HG03378 (cell line): ENCODE measurements around the gene PHF12.
"Not testable (repeated sequence)": the region's sequence is repeated elsewhere in the genome, so short reads cannot be mapped to it uniquely, and the experiment has no call there.

Experiments
- ATAC-seq: cut with Tn5 transposase; IDR thresholded peaks from one replicate; pipeline ENCODE4 v1.9.1; 2021; ENCODE audit warnings: mild to moderate bottlenecking, moderate library complexity; ENCODE audit not compliant: unreplicated experiment

PHF12 gene

DNA sequence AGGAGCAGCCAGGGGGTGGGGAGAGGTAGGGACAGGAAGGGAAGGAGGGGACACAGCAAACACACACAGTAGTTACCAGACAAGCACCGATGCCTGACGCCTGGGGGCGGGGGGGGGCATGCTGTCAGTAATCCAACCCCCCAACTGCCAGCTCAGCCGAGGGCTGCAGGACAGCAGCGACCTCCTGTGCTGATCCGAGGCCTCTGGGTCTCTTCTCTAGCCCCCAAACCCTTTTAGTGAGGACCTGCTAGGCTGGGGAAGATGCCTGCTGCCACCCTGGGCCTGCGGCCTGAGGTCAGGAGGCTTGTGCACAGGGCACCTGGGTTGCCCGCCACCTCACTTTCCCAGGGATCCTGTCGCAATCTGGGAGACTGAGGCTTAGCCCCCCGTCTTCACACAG, 65.4 kb downstream of the PHF12 start:
- ATAC-seq, result no peak

DNA sequence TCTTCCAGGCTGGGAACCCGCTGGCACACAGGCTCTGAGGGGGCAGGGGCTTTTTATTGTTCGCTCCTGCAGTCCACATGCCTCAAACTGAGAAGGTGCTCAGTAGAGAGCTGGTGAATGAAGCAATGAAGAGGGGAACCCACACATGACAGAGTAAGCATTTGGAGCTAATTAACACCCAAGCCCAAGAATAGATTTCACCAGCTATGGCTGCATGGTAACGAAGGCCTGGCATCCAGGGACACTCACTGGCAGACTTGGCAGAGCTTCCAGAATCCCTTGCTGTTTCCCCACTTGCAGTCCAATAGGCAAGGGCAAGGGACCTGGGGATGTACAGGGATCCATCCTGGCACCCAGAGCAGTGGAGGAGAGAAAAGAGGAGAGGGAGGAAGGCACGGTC, 66.0 kb downstream of the PHF12 start:
- ATAC-seq, result no peak

DNA sequence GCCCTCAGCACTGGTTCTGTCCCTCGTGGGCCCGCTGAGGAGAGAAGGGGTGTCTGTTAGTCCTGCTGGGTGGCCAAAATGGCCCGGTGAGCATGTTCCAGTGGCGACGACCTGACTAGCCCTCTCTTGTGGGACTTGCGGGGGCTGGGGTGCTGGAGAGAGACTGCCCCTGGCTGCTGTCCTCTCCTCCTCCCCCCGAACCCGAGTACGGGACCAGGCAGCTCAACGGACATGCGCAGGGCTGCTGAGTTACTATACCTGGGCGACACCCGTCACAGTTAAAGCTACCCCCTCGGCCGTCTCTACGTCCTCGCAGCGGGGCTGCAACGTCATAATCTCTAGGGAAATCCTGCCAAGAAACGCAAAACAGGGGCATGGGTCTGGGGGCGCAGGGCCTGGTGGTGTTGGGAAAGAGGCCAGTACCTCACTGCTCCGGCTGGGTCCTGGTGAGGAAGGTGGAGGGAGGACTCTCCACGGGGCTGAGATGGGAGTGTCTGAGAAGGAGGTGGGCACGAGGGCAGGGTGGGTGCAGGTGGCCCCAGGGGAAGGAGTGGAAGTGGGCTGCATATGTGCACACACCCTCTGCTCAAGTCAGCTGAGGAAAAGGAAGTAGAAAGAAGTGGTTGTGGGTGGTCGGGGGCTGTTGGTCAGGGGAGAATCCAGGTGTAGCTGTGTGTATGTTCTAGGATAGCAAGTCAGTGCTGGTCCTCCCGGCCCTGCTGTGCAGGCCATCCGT, 67.2 kb downstream of the PHF12 start:
- no peak for ATAC-seq

DNA sequence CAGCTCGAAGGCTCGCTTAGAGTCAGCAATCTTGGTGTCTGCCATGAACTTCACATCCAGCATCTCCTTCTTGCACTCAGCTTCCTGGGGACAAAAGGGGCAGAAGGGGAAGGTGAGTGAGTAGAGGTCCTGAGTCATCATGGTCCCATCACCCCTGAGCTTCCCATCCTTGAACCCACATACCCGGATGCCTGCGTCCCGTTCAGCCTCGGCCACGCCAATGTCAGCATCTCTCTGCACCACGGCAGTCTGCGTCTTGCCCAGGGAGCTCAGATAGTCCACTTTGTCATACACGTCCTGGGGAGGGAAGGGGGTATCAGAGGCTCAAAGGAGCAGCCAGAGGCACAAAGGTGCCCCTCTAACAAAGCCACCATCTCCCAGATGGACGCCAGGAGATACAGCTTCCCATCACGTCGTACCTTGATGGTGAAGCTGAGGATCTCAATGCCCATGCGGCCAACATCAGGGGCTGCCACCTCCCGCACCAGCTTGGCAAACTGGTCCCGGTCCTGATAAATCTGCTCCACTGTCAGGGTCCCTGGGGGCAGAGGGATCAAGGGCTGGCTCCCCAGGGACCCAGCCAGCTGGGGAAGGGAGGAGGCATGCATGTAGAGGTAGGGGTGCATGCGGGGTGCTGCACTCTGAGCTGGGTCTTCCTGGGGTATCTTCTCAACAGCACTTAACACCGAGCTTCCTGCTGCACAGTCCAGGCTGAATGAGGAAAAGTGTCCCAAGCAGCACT, 69.0 kb downstream of the PHF12 start:
- no peak for ATAC-seq

DNA sequence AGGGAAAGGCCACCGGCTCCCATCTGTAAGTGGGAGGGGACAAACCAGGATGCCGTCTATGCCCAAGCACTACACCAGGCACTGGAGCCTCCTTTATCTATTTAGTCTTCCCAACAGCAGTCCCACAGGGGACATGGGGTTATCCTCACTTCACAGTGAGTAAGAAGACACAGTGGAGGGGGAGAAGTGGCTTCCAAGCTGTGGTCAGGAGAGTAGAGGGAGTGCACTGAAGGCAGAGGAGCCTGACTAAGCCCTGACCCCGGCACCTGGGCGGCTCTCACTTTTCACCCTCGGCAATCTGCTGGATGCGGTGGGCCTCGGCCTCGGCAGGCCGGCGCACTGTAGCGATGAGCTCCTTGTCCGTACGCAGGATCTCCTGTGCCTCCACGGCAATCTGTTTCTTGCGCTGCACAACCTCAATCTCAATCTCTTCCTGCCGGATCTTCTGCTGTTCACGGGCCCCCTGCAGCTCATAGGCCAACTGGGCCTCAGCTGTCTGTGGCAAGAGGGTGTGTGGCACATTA, 69.7 kb downstream of the PHF12 start:
- no peak for ATAC-seq

DNA sequence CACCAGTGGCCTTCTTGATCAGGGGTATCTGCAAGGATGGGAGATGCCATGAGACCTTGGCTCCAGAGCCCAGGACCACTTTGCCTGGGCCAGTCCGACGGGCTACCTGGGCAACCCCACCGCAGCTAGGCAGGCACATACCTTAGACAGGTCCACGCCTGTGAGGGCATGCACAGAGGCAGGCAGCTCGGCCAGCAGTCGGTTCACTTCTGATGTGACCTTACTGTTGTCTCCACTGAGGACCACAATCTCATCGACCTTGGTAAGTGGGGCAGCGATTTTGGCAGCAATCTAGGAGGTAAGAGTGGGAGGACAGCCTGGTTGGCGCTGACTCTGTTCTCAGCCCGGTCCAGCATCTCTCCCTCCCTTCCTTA, 70.8 kb downstream of the PHF12 start:
- no peak for ATAC-seq

DNA sequence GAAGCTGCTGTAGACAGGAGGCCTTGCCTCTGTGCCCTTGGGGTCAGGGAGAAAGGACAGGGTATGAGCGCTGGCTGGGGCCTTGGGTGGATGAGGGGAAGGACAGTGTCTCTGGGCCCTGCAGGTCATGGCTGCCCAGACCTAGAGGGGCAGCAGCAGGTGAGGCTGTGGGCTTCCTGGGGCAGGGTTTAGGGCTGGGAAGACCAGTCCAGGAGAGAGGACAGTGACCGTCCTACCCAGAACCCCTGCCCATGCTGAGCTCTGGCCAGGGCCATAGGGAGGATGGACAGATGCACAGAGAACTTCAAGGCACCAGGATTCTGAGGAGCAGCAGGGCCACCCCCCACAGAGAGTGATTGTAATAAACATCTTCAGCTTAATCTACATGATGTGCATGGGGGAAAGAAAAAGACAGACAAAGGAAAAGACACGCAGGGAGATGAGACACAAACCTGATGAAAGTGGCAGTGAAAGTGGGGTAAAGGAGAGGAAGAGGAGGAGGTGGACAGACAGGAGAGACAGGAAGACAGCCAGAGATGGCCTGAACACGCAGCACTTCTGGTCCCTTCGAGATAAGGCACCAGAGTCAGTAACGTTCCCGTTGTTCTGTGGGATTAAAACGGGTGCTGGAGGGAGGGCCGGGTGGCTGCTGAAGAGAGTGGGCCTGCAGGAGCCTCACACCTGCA, 71.3 kb downstream of the PHF12 start:
- ATAC-seq, result no peak

DNA sequence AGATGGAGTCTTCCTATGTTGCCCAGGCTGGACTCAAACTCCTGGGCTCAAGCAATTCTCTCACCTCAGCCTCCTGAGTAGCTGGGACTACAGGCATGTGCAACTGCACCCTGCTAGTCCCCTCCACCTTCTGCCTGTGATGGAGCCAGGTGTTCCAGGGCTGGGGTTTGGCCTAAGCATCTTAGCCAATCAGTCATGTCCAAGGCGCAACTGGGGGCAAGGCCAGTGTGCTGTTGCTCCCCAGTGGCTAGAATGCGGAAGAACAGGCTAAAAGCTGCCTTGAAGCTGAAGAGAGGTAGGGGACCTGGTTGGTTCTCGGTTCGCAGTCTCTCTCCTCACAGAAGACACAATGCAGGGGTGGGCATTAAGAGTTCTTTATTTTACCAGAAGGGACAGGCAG, 72.3 kb downstream of the PHF12 start:
- ATAC-seq, result no peak

DNA sequence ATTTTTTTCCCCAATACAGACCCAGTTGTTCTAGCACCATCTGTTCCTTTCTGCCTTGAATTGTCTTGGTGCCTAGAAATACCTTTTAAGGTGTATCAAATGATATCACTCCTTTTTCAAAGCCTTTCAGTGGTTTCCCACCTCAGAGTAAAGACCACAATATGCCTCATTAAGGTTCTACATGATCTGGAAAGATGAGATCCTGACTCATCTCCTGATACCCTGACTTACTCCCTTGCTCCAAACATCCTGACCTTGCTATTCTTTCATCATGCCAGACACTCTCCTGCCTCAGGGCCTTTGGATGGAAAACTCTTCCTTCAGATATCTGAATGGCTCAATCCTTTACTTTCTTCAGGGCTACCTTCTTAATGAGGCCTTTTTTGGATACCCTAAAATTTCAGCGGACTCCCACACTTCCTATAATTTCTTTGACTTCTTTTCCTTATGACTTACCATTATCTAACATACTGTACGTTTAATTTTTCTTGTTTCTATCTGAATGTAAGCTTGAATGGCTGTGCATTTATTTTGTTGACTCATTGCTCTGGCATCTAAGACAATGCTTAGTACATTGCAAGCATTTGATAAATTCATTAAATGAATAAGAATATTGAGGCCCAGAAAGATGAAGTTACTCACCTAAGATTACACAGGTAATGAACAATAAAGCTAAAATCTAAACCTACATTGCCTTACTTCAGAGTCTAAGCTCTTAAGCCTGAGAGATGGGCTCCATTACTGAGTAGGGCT, 73.0 kb downstream of the PHF12 start:
- ATAC-seq, result no peak

DNA sequence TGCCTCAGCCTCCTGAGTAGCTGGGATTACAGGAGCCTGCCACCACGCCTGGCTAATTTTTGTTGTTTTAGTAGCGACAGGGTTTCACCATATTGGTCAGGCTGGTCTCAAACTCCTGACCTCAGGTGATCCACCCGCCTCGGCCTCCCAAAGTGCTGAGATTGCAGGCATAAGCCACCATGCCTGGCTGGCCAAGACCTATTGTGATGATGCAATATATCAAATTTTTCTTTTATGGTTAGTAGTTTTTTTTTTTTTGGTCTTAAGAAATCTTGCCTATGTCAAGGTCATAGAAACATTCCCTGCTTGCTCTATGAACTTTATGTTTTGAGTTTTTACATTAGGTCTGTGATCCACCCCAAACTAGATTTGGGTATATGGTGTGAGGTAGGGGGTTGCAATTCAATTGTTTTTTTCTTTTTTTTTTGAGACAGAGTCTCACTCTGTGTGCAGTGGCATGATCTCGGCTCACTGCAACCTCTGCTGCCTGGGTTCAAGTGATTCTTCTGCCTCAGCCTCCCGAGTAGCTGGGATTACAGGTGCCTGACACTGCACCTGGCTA, 74.1 kb downstream of the PHF12 start:
- not testable (repeated sequence) for ATAC-seq

DNA sequence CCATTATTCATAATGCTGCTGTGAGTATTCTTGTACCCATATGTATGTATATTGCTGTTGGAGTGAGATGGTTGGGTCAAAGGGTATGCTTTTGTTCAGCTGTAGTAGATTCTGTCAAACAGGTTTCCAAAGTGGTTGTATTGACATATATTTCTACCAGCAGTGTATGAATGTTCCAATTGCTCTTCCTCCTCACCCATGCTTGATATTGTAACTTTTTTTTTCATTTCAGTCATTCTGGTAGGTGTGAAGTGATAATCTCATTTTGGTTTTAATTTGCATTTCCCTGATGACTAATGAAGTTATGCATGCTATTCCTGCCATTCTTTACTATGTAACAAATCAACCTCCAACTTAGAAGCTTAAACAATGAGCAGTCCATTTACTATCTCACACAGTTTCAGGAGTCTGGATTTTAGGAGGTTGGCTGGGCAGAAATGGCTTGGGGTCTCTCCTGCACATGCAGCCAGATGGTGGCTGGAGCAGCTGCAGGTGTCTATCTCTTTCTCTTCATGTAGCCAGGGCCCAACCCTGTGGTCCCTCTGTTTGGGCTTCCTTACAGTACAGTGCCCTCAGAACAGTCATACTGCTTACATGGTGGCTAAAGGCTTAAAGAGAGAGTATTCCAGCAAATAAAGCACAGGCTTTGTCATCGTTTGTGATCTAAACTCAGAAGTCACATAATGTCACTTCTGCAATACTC, 75.3 kb downstream of the PHF12 start:
- ATAC-seq, result no peak

DNA sequence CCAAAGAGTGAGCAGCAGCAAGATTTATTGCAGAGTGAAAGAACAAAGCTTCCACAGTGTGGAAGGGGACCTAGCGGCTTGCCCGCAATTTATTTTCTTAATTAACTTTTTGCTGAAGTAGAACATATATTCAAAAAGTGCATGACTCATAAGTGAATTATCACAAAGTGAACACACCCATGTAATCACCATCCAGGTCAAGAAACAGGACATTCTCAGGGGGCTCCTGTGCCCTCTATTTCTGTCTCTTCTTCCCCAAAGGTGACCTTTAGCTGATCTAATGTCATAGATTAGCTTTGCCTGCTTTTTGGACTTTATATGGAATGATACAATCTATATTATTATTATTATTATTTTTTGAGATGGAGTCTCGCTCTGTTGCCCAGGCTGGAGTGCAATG, 76.6 kb downstream of the PHF12 start:
- ATAC-seq, result no peak

DNA sequence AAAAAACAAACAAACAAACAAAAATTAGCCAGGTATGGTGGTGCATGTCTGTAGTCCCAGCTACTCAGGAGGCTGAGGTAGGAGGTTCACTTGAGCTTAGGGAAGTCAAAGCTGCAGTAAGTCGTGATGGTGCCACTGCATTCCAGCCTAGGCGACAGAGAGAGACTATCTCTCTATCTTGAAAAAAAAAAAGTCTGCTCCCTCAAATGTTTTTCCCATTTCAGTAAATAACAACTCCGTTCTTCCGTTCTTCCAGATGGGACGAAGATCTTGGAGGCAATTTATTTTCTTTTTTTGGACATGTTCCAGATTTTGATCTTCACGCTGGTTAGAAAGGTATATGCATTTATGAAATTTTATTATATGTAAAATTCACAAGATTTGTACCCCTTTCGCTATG, 77.5 kb downstream of the PHF12 start:
- no peak for ATAC-seq

DNA sequence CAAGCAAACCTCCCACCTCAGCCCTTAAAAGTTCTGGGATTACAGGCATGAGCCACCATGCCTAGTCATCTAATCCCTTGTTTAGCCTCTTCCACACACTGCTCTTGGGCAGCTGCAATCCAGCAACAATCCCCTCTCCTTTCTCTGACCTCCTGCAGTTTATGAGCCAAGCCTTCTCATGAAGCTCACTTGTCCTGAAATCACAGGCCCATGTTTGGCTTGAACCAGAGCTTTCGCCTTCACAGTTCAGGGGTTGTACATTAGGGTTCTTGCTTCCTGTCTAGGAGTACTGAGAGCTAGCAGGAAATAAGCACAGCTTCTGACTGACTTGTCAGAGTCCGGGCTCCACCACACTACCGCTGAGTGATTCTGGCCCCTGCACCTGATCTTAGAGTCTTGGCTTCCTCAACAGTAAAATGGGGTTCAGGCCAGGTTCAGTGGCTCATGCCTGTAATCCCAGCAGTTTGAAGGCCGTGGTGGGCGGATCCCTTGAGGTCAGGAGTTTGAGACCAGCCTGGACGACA, 80.2 kb downstream of the PHF12 start:
- ATAC-seq, result peak; percentile 84

DNA sequence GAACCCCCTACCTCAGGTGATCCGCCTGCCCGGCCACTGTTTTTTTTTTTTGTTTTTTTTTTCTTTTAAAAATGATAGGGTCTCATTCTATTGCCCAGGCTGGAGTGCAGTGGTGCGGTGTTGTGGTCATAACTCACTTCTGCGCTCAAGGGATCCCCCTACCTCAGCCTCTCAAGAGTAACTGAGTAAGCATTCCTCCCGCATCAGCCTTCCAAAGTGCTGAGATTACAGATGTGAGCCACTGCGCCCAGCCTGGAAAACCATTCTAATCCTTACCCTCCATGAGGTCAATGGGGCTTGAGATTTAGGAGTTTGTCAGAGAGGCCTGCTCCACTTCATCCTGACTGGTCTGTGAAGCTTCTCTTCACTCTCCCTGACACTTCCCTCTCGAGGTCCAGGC, 84.0 kb downstream of the PHF12 start:
- ATAC-seq, result no peak

DNA sequence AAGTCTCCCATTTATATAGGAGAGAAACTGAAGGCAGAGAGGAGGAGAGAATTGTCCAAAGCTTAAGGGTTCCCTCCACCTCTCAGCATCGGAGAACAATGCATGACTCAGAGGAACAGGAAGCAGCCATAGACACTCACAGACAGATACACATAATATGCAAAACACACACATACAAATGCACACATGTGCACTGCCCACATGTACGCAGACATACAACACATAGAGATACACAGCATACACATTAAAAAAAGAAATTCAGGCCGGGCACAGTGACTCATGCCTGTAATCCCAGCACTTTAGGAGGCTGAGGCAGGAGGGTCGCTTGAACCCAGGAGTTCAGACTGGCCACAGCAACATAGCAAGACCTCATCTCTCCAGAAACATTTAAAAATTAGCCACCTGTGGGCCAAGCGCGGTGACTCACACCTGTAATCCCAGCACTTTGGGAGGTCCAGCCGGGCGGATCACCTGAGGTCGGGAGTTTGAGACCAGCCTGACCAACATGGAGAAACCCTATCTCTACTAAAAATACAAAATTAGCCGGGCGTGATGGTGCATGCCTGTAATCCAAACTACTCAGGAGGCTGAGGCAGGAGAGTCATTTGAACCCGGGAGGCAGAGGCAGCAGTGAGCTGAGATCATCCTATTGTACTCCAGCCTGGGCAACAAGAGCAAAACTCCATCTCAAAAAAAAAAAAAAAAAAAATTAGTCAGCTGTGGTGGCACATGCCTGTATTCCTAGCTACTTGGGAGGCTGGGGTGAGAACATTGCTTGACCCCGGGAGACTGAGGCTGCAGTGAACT, 85.2 kb downstream of the PHF12 start:
- no peak for ATAC-seq

DNA sequence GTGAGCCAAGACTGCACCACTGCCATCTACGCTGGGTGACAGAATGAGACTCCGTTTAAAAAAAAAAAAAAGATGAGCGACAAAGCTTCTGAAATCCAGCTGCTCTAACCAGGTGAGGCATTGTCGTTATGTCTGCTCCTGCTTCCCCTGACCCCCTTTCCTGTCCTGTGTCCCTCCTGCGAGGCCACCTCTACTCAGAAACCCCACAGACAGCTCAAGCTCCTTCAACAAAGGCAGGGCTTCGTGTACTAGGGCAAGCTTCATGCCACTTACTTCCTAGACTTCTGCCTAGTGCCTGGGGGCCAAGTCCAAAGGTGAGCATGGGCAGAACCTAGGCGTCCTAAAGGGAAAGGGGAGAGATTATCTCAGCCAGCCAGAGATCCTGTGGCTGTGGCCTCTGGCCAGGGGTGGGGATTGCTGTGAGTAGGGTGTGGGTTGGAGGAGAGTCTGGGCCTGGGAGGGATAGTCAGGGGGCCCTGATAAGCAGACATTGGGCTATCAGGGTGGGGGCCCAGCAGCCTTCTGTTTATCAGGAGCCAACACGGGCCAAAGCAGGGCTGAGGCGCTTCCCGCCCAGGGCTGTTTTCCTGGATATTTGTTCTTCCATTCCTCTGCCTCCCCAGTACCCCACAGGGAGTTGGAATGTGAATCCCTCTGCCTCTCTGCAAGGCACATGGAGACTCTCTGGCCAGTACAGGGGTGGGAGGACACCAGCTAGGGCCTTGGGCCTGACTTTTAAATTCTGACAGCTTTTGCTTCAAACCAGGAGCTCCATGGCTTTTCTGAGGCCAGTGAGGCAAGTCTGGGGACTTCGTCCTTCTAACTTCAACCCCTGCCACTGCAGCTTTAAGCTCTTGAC, 86.1 kb downstream of the PHF12 start:
- ATAC-seq, result no peak

DNA sequence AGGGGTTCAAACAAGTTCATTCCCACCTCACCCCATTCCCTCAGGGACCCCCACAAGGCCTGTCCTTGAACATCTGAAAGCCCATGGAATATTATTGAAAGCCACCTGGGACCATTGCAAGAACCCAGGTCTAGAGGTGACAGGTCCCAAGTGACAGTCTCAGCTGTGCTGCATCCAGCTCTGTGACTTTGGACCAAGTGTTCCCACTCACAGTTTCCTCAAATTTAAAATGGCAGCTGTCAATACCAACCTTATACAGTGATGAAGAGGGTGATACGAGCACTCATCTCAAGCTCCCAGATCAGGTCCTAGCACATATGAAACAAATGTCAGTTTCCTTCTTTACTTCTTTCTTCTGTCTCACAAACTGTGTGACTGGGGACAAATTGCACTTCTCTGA, 87.4 kb downstream of the PHF12 start:
- no peak for ATAC-seq
